CD4-positive, alpha-beta T cell treated with Interleukin-10 for 1 hour (primary cell): Measurements from ENCODE around the gene OTOP3.
"Not testable (repeated sequence)": the region's sequence is repeated elsewhere in the genome, so short reads cannot be mapped to it uniquely, and the experiment has no call there.

ENCODE experiments used
- DNase-seq: peaks from one replicate; pipeline ENCODE4 v3.0.0-alpha.2; 2020

OTOP3 gene

DNA sequence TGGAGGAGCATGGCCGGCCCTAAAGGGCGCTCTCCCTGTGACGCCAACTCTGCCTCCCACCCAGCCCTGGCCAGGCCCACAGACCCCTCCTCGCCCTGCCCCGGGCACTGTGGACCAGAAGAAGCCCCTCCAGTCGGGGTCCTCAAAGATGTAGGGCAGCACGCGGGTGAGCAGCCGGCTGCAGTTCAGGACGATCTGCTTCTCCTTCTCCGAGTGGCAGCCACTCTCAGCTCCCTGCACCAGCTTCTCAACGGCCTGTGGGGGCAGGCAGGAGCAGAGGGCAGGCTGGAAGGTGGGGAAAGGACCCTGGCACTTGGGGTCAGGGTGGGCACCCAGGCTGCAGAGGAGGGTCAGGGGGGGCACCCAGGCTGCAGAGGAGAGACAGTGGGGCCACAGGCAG lies 28.0 kb downstream of the OTOP3 start:
- DNase-seq: no peak

DNA sequence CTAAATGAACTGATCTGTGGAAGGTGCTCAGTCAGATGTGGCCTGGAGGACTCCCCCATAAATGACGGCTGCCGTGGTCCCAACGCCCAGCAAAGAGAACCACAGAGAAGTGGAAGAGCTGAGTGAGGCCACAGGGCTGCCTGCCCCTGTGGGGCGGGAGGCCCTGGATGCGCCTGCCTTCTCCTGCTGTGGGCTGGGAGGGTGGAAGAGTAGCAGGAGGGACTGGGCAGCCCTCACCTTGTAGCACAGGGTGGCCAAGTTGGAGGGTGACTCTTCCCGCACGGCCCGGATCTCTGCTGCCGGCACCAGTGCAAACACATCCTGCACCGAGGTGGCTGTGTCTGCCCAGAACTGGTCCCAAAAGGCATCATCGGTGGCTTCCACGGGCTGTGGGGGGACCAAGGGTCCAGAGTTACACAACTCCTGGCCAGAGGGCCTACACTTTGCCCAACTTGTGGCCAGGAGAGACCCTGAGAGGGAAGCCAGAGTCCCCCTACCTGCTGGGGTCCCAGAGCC lies 28.6 kb downstream of the OTOP3 start:
- DNase-seq: no peak

DNA sequence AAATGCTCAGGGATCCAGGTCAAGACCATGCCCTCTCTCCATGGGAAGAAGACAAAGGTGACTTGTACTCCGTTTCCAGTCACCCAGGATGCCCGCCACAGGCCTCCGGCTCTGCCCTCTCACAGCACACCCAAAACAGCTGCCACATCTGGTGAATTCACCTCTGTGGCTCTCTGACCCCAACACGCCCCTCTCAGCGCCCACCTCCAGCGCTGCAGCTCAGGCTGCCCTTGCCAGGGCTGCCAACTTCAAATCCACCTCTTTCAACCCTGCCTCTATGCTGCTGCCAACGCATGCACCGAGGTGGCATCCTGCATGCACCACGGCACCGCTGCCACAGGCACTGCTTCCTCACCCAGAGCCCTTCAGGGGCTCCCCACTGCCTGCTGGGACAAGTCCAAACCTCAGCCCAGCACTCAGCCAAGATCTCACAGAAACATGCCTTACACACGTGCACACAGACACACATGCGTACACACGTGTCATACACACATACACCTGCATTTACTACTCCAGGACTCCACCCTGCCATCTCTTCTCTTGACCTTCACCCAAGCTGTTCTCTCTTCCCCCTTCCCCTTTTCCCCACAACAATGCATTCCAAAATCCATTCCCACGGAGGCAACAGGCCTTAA lies 29.4 kb downstream of the OTOP3 start:
- no peak for DNase-seq

DNA sequence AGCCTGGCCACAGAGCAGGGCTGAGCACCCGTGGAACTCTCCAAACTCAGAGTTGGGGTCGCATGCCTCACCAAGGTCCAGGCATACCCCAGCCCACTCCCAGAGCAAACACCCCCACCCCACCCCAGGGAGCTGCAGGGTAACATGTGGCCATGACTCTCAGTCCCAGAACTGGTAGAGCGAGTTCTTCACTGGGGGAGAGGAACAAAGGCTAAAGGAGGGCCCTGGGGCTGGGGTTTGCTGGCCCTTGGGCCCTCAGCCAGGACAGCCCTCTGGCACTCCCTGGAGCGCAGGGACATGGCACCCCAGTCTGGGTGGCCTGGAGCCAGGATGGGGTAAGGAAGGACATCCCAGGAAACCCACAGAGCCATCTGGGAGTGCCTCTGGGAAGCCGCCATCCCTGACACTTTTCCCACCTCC lies 32.7 kb downstream of the OTOP3 start:
- no peak for DNase-seq

DNA sequence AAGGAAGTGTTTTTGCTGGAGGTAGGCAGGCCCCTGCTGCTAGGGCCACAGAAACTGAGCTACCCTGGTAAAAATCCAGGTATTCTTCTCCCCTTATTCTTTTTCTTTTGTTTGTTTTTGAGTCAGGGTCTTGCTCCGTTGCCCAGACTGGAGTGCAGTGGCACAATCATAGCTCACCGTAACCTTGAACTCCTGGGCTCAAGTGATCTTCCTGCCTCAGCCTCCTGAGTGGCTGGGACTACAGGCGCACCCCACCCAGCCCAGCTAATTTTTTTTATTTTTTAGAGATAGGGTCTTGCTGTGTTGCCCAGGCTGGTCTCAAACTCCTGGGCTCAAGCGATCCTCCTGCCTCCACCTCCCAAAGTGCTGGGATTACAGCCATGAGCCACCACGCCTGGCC lies 33.8 kb downstream of the OTOP3 start:
- not testable (repeated sequence) for DNase-seq

DNA sequence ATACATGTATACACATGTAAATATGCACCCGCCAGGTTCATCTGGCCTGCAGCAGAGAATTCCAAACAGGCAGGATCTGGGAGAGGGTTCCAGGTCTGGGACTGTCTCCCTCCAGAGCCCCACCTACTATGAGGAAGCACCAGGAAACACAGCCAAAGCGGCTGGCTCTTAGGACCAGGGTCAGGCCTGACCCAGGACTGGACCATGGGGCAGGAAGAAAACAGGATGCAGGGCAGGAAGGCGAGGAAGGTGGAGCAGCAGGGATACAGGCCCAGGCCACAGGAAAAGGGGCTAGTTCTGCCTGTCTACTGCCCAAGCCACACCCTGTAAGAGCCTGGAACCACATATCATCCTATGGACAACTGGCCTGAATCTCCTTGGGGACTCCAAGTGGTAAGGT lies 34.7 kb downstream of the OTOP3 start:
- DNase-seq: no peak

DNA sequence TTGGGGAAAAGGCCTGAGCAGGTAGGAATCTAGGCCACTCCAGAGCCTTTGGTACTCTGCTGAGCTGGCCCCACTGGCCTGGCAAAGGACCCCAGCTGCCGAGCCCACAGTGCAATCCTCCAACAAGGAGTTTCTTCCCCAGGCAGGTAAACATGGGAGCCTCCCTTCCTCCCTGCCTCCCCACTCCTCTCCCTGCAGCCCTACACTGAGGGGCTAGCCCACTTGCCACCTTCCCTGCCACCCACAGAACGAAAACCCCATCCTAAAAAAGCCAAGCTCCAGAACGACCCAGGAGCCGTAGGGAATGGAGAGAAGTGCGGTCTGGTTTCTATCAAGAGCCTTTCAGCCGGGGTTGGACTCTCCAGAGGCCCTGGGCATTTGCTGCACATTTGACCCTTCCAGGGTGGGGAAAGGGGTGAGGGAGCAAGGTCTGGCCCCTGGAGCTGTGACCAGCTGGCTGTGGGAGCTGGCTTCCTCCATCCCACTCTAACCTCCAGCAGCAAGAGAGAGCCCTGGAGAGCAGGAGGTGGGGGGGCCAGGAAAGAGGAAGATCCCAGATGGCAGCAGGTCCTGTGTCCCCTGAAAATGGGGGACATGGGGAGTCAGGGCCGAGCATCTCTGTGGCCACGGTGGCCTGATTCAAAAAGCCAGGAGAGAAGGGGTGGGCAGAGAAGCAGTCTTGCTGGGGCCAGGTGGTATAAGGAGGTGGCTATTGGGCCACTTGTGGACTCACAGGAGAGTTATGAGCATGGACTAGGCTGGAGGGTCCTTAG lies 35.6 kb downstream of the OTOP3 start:
- DNase-seq: no peak

DNA sequence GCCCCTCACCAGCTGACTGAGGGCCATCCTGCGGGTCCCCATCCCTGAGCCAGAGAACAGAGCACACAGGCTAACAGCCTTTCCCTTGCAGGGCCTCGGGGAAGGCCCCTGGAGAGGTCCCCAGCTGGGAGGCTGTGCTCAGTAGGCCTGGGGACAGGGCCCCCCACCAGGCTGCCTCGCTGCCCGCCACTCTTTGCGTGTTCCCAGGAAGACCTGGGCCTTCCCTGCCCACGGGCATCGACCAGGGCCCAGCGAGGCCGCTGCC lies 36.1 kb downstream of the OTOP3 start:
- DNase-seq: no peak

DNA sequence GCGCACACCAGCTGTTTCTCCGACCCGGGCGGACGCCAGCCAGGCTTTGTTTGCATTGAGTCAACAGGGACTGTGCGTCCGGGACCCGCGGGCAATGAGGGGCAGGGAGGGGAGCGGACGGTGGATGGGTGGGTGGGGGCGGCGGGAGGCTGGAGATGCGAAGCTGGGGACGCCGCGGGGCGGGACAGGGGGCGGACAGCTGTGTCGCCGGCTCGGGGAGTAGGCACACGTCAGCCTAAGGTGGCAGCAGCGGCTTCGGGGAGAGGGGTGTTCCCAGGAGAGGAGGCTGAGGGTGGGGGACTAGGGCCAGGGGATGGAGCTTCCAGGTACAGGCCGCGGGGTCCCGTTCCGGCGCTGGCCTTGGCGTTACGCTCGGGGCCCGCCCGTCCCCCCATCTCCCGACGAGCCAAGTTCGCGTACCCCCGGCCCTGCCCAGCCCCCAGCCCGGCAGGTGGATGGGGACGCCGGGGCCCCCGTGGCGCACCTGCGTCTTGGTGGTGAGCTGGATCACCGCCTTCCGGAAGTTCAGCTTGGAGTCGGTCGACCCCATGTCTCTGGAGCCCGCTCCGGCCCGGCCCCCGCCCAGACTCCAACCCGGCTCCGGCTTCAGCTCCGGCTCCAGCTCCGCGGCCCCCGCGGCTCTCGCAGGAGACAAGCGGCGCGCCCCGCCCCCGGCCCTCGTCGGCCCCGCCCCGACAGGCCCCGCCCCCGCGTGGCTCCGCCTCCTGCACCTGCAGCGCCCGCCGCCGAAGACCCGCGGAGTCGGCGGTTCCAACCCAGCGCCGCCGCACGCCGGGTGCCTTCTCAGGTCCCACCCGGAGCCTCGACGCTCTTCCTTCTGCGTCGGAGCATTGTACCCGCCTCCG lies 36.6 kb downstream of the OTOP3 start, which contains the start of gene HID1:
Gene HID1 (minus strand): TSS at position 653 of the 866 bp plus-strand sequence. CDS start 103 bp downstream, at position 550.
- DNase-seq: peak; percentile 85

DNA sequence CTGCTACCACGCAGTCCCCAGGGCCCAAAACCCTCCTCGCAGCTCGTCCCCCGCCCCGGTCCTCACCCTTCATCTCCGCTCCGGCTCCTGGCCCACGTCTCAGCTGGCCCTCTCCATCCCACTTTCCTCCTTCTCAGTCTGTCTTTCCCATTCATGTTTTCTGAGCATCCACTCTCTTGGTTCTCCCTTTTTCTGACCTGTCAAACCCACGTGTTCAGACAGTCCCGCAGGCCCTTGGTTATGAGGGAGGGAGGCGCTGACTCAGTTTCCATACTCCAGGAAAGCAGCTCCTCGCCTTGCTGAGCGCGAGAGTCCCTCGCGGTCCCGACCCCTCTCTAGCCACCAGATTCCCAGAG lies 37.3 kb downstream of the OTOP3 start:
- DNase-seq: no peak

DNA sequence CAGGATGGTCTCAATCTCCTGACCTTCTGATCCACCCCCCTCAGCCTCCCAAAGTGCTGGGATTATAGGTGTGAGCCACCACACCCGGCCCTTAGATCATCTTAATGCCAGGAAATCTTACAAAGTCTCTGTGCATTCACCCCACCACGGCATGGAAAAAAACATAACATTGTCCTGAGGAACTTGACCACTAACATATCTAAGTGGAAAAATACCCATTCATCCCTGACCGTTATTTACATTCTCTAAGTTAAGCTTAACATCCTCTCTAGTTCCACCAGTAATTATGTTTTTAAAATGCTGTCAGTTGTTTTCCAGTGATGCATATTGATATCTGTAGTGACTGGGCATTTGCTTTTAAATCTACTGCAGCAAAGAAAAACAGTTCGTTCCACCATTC lies 40.2 kb downstream of the OTOP3 start:
- no peak for DNase-seq

DNA sequence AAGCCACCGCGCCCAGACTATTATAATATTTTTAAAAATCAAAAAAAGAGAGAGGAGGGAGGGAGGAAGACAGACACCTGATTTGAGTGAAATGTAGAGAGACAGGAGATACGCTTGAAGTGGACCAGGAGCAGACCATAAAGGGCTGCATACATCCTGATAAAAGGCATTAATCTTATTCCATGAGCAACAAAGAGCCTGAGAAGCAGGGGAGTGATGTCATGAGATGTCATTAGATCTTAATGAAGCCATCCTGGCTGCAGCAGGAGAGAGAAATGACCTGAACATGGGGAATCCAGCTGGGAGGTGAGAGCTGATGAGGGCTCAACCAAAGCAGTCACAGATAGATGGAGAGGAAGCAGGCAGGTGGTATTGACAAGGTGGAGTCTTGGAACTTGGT lies 42.1 kb downstream of the OTOP3 start:
- no peak for DNase-seq

DNA sequence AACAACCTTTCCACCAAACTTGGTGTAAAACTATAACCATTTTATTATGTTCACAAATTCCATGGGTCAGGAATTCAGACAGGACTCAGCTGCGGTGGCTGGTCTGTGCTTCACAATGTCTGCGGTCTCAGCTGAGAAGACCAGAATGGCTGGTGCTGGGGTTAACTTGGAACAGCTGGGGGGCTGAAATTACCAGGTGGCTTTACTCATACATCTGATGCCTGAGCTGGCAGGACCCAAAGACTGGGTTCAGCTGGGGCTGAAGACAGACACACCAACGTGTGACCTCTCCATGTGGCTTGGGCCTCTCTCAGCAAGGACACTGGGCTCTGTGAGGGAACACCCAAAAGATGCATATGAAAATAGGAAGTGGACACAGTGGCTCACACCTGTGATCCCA lies 42.5 kb downstream of the OTOP3 start:
- no peak for DNase-seq

DNA sequence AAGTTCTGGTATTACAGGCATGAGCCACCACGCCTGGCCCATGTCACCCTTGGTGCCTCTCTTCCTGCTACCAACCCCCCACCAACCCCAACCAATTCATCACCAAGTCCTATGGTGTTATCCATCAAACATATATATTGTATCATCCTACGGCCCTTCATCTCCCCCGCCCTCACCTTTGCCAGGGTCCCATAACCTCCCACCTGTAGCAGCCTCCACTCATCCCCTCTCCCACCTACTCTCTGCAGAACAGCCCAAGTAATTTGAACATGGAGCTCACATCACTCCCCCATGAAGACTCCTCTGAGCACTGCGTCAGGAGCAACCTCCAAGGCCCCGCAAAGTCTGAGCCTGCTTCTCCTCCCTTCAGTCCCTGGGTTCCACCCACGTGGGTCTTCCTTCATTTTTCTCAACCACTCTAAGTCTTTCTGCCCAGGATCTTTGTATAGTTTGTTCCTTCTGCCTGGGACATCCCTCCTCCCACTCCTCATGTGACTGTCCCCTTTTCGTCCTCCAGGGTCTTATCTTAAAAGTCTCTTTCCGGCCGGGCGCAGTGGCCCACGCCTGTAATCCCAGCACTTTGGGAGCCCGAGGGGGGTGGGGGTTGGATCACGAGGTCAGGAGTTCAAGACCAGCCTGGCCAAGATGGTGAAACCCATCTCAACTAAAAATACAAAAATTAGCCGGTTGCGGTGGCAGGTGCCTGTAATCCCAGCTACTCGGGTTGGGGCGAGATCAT lies 43.9 kb downstream of the OTOP3 start:
- DNase-seq: no peak

DNA sequence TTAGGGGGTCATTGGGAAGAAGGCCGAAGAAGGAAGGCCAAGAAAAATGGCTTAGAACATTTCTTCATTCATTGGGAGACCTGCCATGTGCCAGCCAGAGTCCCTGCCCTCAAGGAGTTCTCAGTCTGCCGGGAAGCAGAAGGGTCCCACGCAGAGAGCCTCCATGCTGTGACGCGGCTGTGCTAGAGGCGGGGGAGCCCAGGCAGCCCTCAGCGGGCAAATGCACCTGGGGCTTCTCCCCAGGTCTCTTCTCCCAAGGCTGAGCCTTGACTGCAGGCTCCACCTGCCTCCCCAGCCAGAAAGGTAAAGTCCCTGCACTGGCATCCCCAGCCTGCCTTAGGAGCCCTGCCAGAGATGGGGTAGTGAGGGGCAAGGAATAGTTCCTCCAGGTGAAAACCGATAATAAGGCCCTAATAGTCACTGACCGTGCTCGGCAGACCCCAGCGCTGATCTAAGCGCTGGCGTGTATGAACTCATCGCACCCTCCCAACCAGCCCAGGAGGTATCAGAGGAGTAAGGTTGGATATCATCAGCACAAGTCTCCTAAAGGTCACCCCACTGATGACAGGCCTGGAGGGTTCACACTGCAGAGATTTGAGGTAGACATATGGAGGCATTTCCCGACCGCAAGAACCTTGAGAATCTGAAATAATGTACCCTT lies 45.8 kb downstream of the OTOP3 start:
- no peak for DNase-seq

DNA sequence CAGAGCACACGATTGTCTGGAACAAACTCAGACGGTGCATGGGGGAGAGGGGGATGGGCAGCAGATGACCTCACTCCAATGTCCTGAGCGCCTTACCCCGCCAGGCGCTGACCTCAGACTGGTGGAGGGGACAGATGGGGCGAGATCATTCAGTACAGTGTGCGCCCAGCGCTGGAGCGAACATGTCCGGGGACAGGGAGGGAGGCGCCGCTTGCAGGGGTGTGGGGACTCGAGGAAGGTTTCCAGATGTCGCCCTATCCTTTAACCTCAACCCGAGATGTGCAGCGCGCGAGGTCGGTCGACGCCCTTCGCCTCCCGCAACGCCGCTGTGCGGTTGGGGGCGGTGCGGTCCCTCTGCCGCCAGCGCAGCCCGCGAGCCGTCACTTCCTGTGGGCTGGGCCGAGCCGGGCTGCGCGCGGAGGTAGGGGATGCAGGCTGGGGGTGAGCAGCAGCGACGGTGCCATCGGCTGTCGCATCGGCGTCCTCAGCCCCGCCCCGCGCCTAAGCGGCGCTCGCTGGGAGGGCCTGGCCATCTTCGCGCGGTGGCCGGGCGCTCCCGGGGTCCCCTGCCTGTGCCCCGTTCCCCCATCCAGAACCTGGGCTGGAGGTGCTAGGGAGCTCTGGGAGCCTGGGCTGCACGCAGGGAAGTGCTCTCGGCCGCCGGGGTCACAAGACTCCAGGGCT lies 46.4 kb downstream of the OTOP3 start:
- DNase-seq: peak; percentile 85

DNA sequence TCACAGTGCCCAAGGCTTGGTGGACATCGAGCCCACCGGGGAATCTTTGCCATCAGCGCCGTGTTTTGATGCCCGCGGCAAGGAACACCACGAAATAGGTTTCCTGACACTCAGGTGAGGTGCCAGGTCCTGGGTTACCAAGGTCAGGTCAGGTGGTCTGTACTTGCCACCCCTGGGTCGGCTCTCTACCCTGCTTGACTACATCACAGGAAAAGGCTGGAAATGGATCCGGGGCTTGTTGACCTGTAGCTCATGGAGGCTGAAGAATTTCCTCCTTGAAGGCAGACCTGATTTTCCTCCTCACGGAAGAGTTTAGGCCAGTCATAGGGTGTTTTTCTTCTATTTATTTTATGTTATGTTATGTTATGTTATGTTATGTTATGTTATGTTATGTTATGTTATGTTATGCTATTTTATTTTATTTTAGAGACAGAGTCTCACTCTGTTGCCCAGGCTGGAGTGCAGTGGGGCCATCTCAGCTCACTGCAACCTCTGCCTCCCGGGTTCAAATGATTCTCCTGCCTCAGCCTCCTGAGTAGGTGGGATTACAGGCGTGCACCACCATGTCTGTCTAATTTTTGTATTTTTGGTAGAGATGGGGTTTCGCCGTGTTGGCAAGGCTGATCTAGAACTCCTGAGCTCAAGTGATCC lies 47.1 kb downstream of the OTOP3 start:
- peak; percentile 20 for DNase-seq

DNA sequence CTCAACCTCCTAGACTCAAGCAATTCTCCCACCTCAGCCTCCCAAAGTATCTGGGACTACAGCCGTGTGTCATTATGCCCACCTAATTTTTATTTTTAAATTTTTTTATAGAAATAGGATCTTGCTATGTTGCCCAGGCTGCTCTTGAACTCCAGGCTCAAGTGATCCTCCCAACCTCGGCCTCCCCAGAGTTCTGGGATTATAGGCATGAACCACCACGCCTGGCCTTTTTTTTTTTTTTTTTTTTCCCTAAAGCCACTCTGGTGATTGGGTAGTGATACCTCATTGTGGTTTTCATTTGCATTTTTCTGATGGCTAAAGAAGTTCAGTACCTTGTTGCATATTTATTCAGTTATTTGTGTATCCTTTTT lies 50.5 kb downstream of the OTOP3 start:
- DNase-seq: no peak

DNA sequence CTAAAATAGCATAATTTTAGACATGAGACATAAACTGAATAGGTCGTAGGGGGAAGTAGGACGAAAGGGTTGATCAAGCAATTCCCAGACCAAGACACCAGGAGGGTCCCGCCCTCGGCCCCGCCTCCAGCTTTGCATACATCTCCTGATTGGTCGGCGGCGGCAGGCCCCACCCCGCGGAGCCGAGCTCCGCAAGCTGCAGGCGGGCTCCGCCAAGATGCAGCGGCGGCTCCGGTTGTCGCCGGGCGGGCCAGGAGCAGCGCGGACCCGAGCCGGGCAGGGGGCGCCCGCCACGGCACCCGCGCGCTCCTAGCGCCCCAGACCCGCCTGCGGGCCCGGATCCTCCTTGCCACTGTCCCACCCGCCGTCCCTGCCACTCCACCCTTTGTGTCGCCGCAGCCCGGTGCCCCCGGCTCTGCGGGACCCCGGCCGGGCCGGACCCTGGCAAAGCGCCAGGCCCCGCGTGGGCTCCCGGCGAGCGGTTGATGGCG lies 51.8 kb downstream of the OTOP3 start, which contains the start of gene CDR2L:
Gene CDR2L (plus strand): TSS at position 215 of the 491 bp plus-strand sequence. CDS start 412 bp downstream, outside the sequence.
- peak; percentile 92 for DNase-seq

DNA sequence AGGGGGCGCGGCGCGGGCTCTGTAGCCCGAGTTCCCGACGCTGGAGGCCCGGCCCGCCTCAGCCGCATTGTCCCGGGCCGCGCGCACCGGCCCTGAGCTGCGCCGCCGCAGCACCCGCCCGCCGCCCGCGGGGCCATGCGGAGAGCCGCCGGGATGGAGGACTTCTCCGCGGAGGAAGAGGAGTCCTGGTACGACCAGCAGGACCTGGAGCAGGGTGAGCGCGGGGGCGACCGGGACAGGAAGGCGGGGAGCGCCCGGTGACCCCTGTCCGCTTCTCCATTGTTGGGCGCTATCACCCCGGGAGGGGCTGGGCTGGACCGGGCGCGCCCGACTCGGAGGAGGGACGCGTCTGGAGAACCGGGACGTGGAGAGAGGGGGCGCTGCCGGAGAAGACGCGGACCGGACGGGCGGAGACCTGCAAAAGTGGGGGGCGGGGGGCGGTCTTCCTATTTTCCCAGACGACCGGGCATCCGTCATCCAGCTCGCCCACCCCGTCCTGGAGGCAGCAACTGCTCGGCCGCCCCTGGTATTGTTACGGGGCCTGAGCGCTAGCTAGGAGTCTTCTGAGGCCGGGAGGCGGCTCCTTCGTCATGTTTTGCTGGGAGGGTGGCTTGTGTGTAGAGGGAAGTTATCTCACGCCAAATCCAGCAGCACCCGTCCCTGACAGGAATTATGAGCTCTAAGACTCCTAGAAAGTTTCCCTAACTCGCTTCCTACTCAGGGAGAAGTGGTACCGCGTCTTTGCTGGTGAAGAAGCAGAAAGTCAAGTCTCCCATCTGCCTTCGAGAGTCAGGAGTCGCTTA lies 52.4 kb downstream of the OTOP3 start:
- DNase-seq: peak; percentile 9
